Transverse colon (tissue), 4 donors: ENCODE data around the gene UGT1A10.

Experiments
- EP300 ChIP-seq: sonication (generic); formaldehyde crosslinking; IDR thresholded peaks from one replicate; pipeline ENCODE4 v1.6.1; 2017; ENCODE audit warnings: antibody characterized with exemption, low read depth
- POLR2A ChIP-seq: fragments of 450-650 bp; IDR thresholded peaks from one replicate; pipeline ENCODE4 v1.6.1; 2016; ENCODE audit warnings: antibody characterized with exemption, mild to moderate bottlenecking, moderate library complexity
- POLR2AphosphoS5 ChIP-seq, 3 donors: sonication (generic); formaldehyde crosslinking; IDR thresholded peaks; one replicate each; pipeline ENCODE4 v1.6.1; 2016; ENCODE audit warnings: antibody characterized with exemption in 3 of 3
- TF ChIP-seq, protein P1 (sequence below), 5 experiments: fragments of 200-600 bp in 3 of 5; fragments of 450-650 bp in 2 of 5; sonication (generic) in 3 of 5; IDR thresholded peaks; 1 replicate in 2 of 5; 2 replicates in 3 of 5; pipeline ENCODE4 v1.5.1; 2016 to 2017; ENCODE audit warnings: antibody characterized with exemption in 5 of 5, inconsistent platforms in 3 of 5, mild to moderate bottlenecking in 2 of 5, moderate library complexity in 1 of 5

DNA sequence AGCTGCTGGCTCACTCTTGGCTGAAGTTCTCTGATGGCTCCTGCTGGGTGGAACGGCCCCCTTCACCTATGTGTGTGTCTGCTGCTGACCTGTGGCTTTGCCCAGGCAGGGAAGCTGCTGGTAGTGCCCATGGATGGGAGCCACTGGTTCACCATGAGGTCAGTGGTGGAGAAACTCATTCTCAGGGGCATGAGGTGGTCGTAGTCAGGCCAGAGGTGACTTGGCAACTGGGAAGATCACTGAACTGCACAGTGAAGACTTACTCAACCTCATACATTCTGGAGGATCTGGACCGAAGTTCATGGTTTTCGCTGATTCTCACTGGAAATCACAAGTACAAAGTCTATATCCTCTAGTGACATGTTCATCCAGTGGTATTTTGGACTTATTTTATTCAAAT, 32.7 kb upstream of the UGT1A10 start:
- TF ChIP-seq, protein P1, sequence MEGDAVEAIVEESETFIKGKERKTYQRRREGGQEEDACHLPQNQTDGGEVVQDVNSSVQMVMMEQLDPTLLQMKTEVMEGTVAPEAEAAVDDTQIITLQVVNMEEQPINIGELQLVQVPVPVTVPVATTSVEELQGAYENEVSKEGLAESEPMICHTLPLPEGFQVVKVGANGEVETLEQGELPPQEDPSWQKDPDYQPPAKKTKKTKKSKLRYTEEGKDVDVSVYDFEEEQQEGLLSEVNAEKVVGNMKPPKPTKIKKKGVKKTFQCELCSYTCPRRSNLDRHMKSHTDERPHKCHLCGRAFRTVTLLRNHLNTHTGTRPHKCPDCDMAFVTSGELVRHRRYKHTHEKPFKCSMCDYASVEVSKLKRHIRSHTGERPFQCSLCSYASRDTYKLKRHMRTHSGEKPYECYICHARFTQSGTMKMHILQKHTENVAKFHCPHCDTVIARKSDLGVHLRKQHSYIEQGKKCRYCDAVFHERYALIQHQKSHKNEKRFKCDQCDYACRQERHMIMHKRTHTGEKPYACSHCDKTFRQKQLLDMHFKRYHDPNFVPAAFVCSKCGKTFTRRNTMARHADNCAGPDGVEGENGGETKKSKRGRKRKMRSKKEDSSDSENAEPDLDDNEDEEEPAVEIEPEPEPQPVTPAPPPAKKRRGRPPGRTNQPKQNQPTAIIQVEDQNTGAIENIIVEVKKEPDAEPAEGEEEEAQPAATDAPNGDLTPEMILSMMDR (IDR thresholded peaks at IDR 0.05) = no peak
- TF ChIP-seq POLR2AphosphoS5 (IDR thresholded peaks at IDR 0.05) (no peak), POLR2A (no peak), EP300 (no peak)
